GM12873 (cell line): Measurements from ENCODE around the gene NTF4.

Source experiments
- CTCF ChIP-seq: IDR thresholded peaks from 2 replicates; pipeline ENCODE4 v1.5.1; 2012; ENCODE audit warnings: low read depth, mild to moderate bottlenecking, moderate library complexity, low read length, control low read depth; ENCODE audit not compliant: insufficient read depth; ENCODE audit errors: missing control alignments

The NTF4 gene

GRCh38 chr19:49011194-49011593 lies 53.4 kb downstream of the NTF4 start:
- TF ChIP-seq CTCF, result no peak
